ENCODE data around the gene OR51F1.

DNA sequence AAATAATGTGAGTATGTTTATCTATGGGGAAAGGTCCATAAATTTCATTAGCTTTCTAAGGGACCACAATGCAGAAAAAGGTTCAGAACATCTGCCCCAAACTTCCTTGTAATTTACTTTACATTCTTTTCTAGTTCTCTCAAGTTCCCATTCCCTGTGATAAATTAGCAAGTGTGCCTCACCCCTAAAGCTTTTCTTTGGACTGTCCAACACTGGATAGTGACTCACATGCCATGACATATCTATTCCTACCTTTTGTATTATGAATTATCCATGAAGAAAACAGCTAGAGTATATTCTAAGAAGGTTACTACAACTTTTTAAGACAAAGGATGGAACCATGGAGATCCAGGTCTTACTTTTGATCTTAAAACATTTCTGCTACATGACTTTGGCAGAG lies 1.6 kb downstream of the OR51F1 start:
- TF ChIP-seq, protein P1, sequence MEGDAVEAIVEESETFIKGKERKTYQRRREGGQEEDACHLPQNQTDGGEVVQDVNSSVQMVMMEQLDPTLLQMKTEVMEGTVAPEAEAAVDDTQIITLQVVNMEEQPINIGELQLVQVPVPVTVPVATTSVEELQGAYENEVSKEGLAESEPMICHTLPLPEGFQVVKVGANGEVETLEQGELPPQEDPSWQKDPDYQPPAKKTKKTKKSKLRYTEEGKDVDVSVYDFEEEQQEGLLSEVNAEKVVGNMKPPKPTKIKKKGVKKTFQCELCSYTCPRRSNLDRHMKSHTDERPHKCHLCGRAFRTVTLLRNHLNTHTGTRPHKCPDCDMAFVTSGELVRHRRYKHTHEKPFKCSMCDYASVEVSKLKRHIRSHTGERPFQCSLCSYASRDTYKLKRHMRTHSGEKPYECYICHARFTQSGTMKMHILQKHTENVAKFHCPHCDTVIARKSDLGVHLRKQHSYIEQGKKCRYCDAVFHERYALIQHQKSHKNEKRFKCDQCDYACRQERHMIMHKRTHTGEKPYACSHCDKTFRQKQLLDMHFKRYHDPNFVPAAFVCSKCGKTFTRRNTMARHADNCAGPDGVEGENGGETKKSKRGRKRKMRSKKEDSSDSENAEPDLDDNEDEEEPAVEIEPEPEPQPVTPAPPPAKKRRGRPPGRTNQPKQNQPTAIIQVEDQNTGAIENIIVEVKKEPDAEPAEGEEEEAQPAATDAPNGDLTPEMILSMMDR (IDR thresholded peaks at IDR 0.05) = no peak
- TF ChIP-seq POLR2A (IDR thresholded peaks at IDR 0.05) = no peak
